Measurements from ENCODE around the gene DDX11.
"Not testable (repeated sequence)": the region's sequence is repeated elsewhere in the genome, so short reads cannot be mapped to it uniquely, and the experiment has no call there.

GRCh38 chr12:31099434-31099833 lies 25.8 kb downstream of the DDX11 start:
- not testable (repeated sequence) for TF ChIP-seq CTCF, POLR2AphosphoS5, EP300 (IDR thresholded peaks at IDR 0.05)
